ENCODE results near the gene SRSF2.
"Not testable (repeated sequence)": the region's sequence is repeated elsewhere in the genome, so short reads cannot be mapped to it uniquely, and the experiment has no call there.

SRSF2 gene, protein sequence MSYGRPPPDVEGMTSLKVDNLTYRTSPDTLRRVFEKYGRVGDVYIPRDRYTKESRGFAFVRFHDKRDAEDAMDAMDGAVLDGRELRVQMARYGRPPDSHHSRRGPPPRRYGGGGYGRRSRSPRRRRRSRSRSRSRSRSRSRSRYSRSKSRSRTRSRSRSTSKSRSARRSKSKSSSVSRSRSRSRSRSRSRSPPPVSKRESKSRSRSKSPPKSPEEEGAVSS

GRCh38 chr17:76737082-76737675 is at the start of gene SRSF2:
TSS of gene SRSF2 (minus strand) at chr17:76737331. CDS start at chr17:76737160, 171 bp downstream.
- DNase-seq, result peak; percentile 99

DNA sequence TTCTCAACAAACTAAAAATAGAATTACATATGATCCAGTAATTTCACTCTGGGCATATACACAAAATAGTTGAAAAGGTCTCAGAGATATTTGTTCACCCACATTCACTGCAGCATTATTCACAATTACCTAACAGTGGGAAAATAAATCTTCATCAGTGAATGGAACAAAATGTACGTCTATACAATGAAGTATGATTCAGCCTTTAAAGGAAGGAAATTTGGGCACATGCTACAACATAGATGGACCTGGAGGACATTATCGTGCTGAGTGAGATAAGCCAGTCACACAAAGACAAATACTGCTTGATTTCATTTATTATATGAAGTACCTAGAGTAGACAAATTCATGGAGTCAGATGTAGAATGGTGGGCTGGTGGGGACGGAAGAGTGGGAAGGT is 47.8 kb upstream of the SRSF2 start:
- DNase-seq, result no peak

- no peak for DNase-seq
Measured at GRCh38 chr17:76783146-76783545, 46.0 kb upstream of the SRSF2 start.

DNA sequence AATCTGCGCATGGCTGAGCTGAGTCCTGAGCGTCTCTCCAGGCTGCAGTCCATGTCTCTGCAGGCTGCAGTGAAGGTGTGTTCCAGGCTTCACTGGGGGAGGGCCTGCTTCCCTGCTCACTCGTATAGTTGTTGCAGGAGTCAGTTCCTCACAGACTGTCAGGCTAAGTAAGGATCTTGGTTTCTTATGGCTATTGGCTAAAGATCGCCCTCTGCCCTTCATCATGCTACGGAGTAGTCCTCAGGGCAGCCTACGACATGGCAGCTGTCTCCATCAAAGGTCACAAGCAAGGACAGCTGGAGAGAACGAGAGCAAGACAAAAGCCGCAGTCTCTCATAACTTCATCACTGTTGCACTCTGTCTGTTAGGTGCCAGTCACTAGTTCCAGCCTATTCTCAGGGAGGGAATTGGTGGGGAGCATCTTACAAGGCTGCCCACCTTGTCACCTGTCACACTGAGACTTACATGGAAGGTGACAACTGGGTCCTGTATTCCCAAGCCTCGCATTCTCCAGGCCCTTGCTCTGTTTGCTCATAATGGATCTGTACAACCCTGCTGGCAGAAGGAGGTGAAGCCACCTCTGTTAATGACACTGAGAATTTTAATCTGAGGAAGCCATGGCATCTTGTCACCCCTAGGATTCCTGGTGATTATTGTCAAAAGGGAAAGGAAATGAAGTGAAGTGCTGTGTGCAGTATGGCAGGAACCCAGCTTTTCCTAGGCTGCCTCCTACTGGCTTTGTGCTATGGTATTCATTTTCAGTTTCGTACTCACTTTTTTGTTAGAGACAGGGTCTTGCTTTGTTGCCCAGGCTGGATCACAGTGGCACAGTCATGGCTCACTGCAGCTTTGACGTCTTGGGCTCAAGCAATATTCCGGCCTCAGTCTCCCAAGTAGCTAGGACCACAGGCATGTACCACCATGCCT is 44.2 kb upstream of the SRSF2 start:
- no peak for DNase-seq

DNA sequence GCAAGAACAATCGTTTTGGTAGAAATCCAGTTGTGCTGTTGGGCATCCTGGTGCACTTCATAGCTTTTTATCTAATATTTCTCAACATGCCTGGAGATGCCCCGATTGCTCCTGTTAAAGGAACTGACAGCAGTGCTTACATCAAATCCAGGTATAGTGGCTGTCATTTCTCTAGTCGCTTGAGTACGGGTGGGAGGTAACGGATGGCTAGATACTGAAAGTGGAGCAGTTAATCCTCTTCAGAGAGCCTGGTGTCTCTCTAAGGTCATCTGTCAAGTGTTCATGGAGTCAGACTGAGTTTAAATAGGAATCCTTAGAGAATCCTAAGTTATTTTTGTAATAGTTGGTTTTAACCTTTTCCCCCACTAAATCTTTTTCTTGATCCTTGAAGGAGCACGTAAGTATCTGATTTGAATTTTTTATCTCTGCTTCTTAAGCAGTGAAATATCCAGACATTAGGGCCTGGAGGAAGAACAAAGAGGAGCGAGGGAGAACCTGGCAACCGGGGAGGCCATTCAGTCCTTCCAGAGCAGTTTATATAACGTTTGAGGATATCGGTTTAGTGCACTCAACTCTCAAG is 38.0 kb upstream of the SRSF2 start:
- DNase-seq, result no peak

DNA sequence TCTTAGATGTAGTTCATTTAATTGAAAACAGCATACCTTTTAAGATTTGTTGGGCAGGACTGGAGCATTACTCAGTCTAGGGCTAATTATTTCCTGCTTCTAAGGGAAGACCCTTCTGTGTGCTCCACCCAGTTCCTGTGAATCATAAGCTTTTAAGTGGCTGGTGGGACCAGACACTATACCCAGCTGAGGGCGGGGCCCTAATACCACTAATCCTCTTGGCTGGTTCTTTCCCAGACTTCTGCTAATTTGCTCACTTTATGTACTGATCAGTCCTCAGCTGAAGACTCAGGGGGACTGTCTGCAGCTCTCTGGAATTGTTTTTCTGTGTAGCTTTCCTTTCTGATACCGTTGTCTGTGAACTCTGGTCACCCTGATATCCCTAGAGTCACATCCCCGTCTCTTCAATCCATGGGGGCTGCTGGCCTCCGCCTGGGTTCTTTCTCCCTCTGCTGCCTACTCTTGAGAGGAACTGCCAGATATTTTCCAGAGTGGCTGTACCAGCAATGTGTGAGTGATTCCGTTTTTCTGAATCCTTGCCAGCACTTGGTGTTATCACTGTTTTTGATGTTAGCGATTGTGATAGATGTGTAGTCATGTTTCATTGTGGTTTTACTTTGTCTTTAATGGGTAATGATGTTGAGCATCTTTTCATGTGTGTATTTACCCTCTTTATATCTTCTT is 35.9 kb upstream of the SRSF2 start:
- peak; percentile 91 for DNase-seq

- DNase-seq, result no peak
Measured at GRCh38 chr17:76758570-76758969, 21.4 kb upstream of the SRSF2 start.

- DNase-seq, result no peak
Measured at GRCh38 chr17:76757256-76757655, 20.1 kb upstream of the SRSF2 start.

GRCh38 chr17:76755285-76755684 is 18.2 kb upstream of the SRSF2 start:
- DNase-seq, result no peak

- no peak for DNase-seq
Measured at GRCh38 chr17:76753061-76753961, 16.2 kb upstream of the SRSF2 start.

DNA sequence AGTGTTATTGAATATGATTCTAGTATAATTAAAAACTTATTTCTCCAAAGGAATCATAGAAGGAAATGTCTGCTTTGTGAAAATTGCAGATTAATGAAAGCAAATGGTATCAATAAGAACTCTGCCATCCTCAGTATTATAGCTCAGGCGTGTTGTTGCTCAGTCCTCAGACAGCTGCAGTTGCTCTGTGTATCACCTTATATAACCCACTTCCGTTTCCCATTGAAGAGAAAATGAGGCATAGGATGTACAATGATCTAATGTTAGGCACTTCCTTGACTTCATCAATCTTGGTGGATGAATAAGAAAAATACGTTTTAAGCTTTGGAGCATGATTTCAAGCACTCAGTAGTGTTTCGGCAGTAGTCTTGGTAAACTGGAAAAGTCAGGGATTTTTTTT is 14.9 kb upstream of the SRSF2 start:
- no peak for DNase-seq

DNA sequence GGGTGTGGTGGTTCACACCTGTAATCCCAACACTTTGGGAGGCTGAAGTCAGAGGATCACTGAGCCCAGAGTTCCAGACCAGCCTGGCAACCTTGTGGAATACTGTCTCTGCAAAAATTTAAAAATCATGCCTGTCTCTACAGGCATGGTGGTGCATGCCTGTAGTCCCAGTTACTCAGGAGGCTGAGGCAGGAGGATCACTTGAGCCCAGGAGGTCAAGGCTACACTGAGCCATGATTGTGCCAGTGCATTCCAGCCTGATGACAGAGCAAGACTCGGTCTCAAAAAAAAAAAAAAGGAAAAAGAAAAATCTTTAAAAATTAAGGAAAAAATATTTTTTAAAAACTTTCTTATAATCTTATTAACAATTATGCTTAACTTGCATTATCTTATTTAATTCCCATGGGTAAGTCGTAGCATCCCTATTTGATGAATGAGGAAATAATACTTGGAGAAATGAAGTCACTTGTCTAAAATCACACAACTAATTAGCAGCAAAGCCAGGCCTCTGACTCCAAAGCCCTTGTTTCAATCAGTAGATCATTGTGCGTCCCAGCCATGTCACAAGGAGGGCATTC is 14.4 kb upstream of the SRSF2 start:
- no peak for DNase-seq

DNA sequence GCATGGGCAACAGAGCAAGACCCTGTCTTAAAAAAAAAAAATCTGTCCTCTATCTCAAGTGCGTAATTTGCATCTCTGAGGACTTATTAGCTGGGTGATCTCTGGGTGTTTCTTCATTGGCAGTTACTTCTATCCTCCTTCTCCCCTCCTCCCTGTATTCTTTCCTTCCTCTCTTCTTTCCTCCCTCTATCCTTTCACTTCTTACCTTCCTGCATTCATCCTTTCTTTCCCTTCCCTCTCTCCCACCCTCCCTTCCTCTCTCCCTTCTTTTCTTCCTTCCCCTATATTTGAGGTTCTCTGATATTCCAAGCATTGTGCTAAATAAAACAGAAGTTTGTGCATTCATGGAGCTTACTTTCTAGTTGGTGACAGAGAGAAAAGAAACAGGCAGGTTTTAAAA is 11.5 kb upstream of the SRSF2 start:
- no peak for DNase-seq

- no peak for DNase-seq
Measured at GRCh38 chr17:76747716-76748363, 10.7 kb upstream of the SRSF2 start.

DNA sequence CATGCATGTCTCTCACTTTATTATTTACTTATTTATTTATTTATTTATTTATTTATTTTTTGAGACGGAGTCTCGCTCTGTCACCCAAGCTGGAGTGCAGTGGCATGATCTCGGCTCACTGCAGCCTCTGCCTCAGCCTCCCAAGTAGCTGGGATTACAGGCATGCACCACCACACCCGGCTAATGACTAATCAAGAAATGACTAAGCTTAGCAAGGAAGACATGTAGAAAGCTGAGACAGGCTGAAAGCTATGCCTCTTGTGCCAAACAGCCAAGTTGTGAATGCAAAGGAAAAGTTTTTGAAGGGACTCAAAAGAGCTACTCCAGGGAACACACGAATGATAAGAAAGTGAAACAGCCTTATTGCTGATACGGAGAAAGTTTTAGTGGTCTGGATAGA is 8.7 kb upstream of the SRSF2 start:
- DNase-seq, result peak; percentile 42

DNA sequence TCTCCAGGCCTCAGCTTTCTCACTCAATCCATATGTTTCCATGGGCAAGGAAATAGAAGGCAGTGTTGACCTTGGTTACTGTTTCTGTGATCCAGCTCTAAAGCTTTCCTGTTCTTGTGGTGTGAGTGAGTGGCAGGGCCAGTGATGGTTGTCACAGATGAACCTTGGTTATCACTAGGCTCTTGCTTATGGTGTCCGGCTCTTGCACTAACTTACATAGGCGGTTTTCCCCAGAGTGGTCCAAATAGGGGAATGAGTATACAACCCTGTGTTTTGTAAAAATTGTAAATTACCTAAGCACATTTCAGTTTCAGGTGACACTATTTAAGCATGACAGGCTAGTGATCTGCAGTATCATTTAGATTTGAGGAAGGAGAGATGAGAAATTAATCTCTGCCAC is 7.6 kb upstream of the SRSF2 start:
- no peak for DNase-seq

DNA sequence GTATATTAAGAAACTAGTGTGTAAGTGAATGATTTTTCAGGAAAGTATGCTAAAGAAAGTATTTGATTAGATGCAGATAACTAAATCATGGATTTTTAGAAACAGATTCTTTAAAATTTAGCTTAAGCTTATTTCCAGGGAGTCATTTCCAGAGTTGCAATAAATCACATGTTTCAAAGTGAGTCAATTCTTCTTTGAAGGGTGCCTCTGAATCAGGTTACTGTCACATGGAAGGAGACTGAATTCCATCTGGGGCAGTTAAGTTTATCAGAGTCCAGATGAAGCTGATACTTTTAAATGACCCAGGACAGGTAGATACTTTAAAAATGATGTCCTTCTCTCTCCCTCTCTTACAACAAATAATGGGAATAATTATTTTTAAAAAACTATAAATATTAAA is 5.8 kb upstream of the SRSF2 start:
- no peak for DNase-seq

GRCh38 chr17:76740329-76741118 is 3.4 kb upstream of the SRSF2 start:
- no peak for DNase-seq

GRCh38 chr17:76739568-76740115 is 2.5 kb upstream of the SRSF2 start:
- DNase-seq, result not testable (repeated sequence)

DNA sequence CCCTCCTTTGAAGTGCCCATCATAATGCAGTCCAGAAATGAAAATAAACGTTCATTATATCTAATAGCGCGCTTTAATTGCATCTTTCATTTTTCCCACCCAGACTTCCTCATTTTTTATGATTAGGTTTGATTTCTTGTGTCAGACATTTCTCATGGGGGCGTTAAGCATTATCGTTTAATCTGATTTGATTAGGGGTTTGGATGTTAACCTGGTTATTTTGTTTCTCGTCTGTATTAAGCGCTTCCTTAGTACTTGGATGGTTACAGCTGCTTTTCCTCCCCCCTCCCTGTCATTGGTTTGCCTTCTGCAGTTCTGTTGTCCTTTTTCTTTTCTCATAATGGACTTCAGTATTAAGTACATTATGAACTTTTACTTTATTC is 1.3 kb upstream of the SRSF2 start:
- no peak for DNase-seq
